Mesenchymal stem cell (in vitro differentiated cells and primary cell): ENCODE results near the gene CNDP2.

Experiments used
- DNase-seq: peaks from one replicate; pipeline ENCODE4 v3.0.0-alpha.2; 2013
- H2AFZ ChIP-seq: one replicate; pipeline ENCODE4 v1.6.1; 2013; ENCODE audit warnings: low read depth, mild to moderate bottlenecking, control low read depth, inconsistent platforms, low read length, moderate library complexity
- H2AK5ac ChIP-seq: 2 replicates; pipeline ENCODE4 v1.6.1; 2013; ENCODE audit warnings: low read length, moderate library complexity, mild to moderate bottlenecking, inconsistent platforms; ENCODE audit not compliant: severe bottlenecking
- H2BK120ac ChIP-seq: one replicate; pipeline ENCODE4 v1.6.1; 2013; ENCODE audit warnings: low read depth, mild to moderate bottlenecking, inconsistent platforms, low read length, moderate library complexity
- H2BK12ac ChIP-seq, 2 experiments: one replicate each; pipeline ENCODE4 v1.6.1; 2013; ENCODE audit warnings: inconsistent platforms in 2 of 2, low read length in 2 of 2, mild to moderate bottlenecking in 2 of 2, moderate library complexity in 2 of 2, control low read depth in 1 of 2
- H2BK15ac ChIP-seq: one replicate; pipeline ENCODE4 v1.6.1; 2013; ENCODE audit warnings: mild to moderate bottlenecking, low read depth, inconsistent platforms; ENCODE audit not compliant: poor library complexity, severe bottlenecking
- H2BK5ac ChIP-seq: 2 replicates; pipeline ENCODE4 v1.6.1; 2013; ENCODE audit warnings: low read depth, mild to moderate bottlenecking, low read length, control low read depth, inconsistent platforms; ENCODE audit not compliant: poor library complexity, severe bottlenecking
- H3K14ac ChIP-seq, 2 experiments: one replicate each; pipeline ENCODE4 v1.6.1; 2013; ENCODE audit warnings: inconsistent platforms in 2 of 2, low read length in 2 of 2, control low read depth in 1 of 2, mild to moderate bottlenecking in 1 of 2, moderate library complexity in 1 of 2
- H3K18ac ChIP-seq, 2 experiments: one replicate each; pipeline ENCODE4 v1.6.1; 2013; ENCODE audit warnings: inconsistent platforms in 2 of 2, low read length in 2 of 2, control low read depth in 1 of 2, low read depth in 1 of 2, mild to moderate bottlenecking in 1 of 2
- H3K23ac ChIP-seq, 2 experiments: one replicate each; pipeline ENCODE4 v1.6.1; 2013; ENCODE audit warnings: inconsistent platforms in 2 of 2, low read length in 2 of 2, mild to moderate bottlenecking in 2 of 2, moderate library complexity in 2 of 2, control low read depth in 1 of 2
- H3K27ac ChIP-seq: 2 replicates; pipeline ENCODE4 v1.5.1; 2013; ENCODE audit warnings: mild to moderate bottlenecking, moderate library complexity, low read length, control low read depth, inconsistent platforms; ENCODE audit not compliant: poor library complexity, severe bottlenecking
- H3K27me3 ChIP-seq, 2 experiments: 2 replicates each; pipeline versions ENCODE4 v1.6.1 to v1.7.0; 2013; ENCODE audit warnings: low read length in 2 of 2, mild to moderate bottlenecking in 2 of 2, moderate library complexity in 2 of 2, control low read depth in 1 of 2, inconsistent platforms in 1 of 2; ENCODE audit not compliant: control insufficient read depth in 1 of 2, insufficient read depth in 1 of 2
- H3K36me3 ChIP-seq, 2 experiments: 2 replicates each; pipeline versions ENCODE4 v1.6.1 to v1.7.0; 2013; ENCODE audit warnings: low read length in 2 of 2, control low read depth in 1 of 2, inconsistent platforms in 1 of 2, low read depth in 1 of 2, mild to moderate bottlenecking in 1 of 2; ENCODE audit not compliant: insufficient read depth in 2 of 2, control insufficient read depth in 1 of 2
- H3K4ac ChIP-seq, 2 experiments: one replicate each; pipeline ENCODE4 v1.6.1; 2013; ENCODE audit warnings: inconsistent platforms in 2 of 2, low read length in 2 of 2, mild to moderate bottlenecking in 2 of 2, moderate library complexity in 2 of 2, control low read depth in 1 of 2, low read depth in 1 of 2
- H3K4me1 ChIP-seq: 2 replicates; pipeline ENCODE4 v1.6.1; 2013; ENCODE audit warnings: low read depth, low read length, control low read depth; ENCODE audit not compliant: control insufficient read depth, insufficient read depth
- H3K4me2 ChIP-seq: 2 replicates; pipeline ENCODE4 v1.6.1; 2013; ENCODE audit warnings: low read length, mild to moderate bottlenecking, inconsistent platforms; ENCODE audit not compliant: poor library complexity, severe bottlenecking
- H3K4me3 ChIP-seq, 2 experiments: 2 replicates each; pipeline versions ENCODE4 v1.5.1 to v1.7.0; 2013; ENCODE audit warnings: low read length in 2 of 2, mild to moderate bottlenecking in 2 of 2, control low read depth in 1 of 2, low read depth in 1 of 2; ENCODE audit not compliant: insufficient read depth in 1 of 2
- H3K79me1 ChIP-seq: replicated peaks from 2 replicates; pipeline ENCODE4 v1.6.1; 2013; ENCODE audit warnings: mild to moderate bottlenecking, control low read depth, low read length, inconsistent platforms; ENCODE audit not compliant: poor library complexity, severe bottlenecking
- H3K9ac ChIP-seq: 2 replicates; pipeline ENCODE4 v1.7.0; 2013; ENCODE audit warnings: mild to moderate bottlenecking, low read length, moderate library complexity
- H3K9me3 ChIP-seq: 2 replicates; pipeline ENCODE4 v1.7.0; 2013; ENCODE audit warnings: mild to moderate bottlenecking, low read length; ENCODE audit not compliant: control insufficient read depth
- H4K8ac ChIP-seq: one replicate; pipeline ENCODE4 v1.6.1; 2013; ENCODE audit warnings: inconsistent platforms, mild to moderate bottlenecking, low read length, moderate library complexity
- H4K91ac ChIP-seq: one replicate; pipeline ENCODE4 v1.6.1; 2013; ENCODE audit warnings: mild to moderate bottlenecking, low read length, inconsistent platforms
- WGBS: methylation state at CpG from one replicate; pipeline ENCODE4 v1.1.7; 2013; ENCODE audit warnings: mixed read lengths; 5-methylcytosine and 5-hydroxymethylcytosine counted together

The CNDP2 gene

GRCh38 chr18:74478316-74478715 lies 17.8 kb upstream of the CNDP2 start:
- Histone ChIP-seq H2BK5ac (no peak overlapping the region), H2BK12ac (no peak overlapping the region), H3K4me3 (no peak overlapping the region), H3K4me1 (no peaks in the 10 kb centered on the region), H2AK5ac (no peak overlapping the region), H3K9ac (no peak overlapping the region), H2BK15ac (no peak overlapping the region), H3K23ac (no peak overlapping the region), H3K14ac (no peak overlapping the region), H3K27me3 (peaks cover 18 to 28% of the 10 kb centered on the region in 2 experiments), H3K4me2 (no peak overlapping the region), H3K27ac (no peak overlapping the region), H3K18ac (no peak overlapping the region), H3K79me1 (no peaks in the 10 kb centered on the region), H4K91ac (no peak overlapping the region), H4K8ac (no peak overlapping the region), H2BK120ac (no peak overlapping the region), H3K9me3 (no peaks in the 10 kb centered on the region), H3K4ac (no peak overlapping the region), H3K36me3 (no peaks in the 10 kb centered on the region), H2AFZ (no peak overlapping the region)
- DNase-seq, result no peak
- WGBS, result 90% methylated on average over 6 of the region's 7 CpGs

DNA sequence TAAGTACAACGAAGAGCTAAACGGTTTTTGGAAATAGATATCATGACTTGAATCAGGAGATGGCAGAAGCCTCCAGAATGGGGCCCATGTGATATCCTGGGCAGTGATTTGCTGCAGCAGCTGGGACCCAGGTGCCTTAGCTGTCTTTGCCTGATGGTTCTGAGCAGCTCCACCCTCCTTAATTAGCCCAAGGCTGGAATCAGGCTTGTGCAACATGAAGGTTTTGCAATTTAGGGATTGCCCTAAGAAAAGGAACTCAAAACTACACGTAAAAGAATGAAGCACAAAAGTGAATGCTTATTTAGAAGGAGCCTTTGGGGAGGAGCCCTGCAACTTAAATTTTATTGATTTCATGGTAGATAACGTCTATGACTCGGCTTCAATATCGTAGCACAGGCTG lies 17.3 kb upstream of the CNDP2 start:
- Histone ChIP-seq H4K91ac (no peak overlapping the region), H3K36me3 (no peaks in the 10 kb centered on the region), H3K27ac (no peak overlapping the region), H4K8ac (no peak overlapping the region), H3K4ac (no peak overlapping the region), H2BK15ac (no peak overlapping the region), H3K14ac (no peak overlapping the region), H3K4me1 (no peaks in the 10 kb centered on the region), H3K9ac (no peak overlapping the region), H2AFZ (no peak overlapping the region), H2BK5ac (no peak overlapping the region), H3K4me2 (no peak overlapping the region), H2BK12ac (no peak overlapping the region), H3K23ac (no peak overlapping the region), H2BK120ac (no peak overlapping the region), H3K27me3 (peaks cover 14 to 26% of the 10 kb centered on the region in 2 experiments), H3K4me3 (no peak overlapping the region), H2AK5ac (no peak overlapping the region), H3K79me1 (no peaks in the 10 kb centered on the region), H3K18ac (no peak overlapping the region), H3K9me3 (no peaks in the 10 kb centered on the region)
- no peak for DNase-seq
- 90% methylated on average over 6 of the region's 6 CpGs for WGBS

DNA sequence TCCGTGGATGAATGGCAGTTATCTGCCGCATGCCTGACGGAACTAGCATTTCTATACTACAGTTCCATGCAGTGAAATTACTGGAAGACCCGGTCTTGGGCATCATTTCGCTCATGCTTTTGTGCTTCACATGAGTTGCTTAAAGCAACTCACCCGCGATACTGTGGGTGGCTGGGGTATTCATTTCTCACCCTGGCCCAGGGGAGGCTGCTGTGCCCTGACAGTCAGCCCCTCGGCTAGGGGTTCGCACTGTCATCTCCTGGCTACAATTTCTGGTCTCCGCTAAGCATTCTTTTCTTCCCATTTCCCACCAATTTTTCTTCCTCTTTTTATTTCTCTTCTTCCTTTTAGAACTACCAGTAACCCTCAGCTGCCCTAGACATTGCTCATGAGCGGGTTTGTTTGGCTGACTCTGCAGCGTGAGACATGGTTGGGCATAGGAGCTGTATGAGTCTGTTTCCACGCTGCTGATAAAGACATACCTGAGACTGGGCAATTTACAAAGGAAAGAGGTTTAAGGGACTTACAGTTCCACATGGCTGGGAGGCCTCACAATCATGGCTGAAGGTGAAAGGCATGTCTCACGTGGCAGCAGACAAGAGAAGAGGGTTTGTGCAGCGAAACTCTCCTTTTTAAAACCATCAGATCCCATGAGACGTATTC lies 16.5 kb upstream of the CNDP2 start:
- Histone ChIP-seq H3K9me3 (no peaks in the 10 kb centered on the region), H2BK120ac (no peak overlapping the region), H3K4ac (no peak overlapping the region), H2BK5ac (no peak overlapping the region), H4K91ac (no peak overlapping the region), H3K36me3 (no peaks in the 10 kb centered on the region), H2BK12ac (no peak overlapping the region), H3K27me3 (peaks cover 7 to 21% of the 10 kb centered on the region in 2 experiments), H3K79me1 (no peaks in the 10 kb centered on the region), H3K18ac (no peak overlapping the region), H3K4me1 (no peaks in the 10 kb centered on the region), H3K4me3 (no peak overlapping the region), H3K4me2 (no peak overlapping the region), H3K27ac (no peak overlapping the region), H3K23ac (no peak overlapping the region), H2BK15ac (no peak overlapping the region), H3K9ac (no peak overlapping the region), H4K8ac (no peak overlapping the region), H2AFZ (no peak overlapping the region), H3K14ac (no peak overlapping the region), H2AK5ac (no peak overlapping the region)
- 94% methylated on average over 15 of the region's 16 CpGs for WGBS
- no peak for DNase-seq

GRCh38 chr18:74480149-74480651 lies 16.0 kb upstream of the CNDP2 start:
- peaks cover 4 to 16% of the 10 kb centered on the region in 2 experiments for H3K27me3 ChIP-seq

More at GRCh38 chr18:74480149-74480651, 16.0 kb upstream of the CNDP2 start:
- Histone ChIP-seq H3K4me2 (no peak overlapping the region), H3K27ac (no peak overlapping the region), H3K9ac (no peak overlapping the region), H2BK120ac (no peak overlapping the region), H3K14ac (no peak overlapping the region), H3K9me3 (no peaks in the 10 kb centered on the region), H4K8ac (no peak overlapping the region), H2AFZ (no peak overlapping the region), H3K4me1 (no peaks in the 10 kb centered on the region), H2BK15ac (no peak overlapping the region), H3K23ac (no peak overlapping the region), H3K18ac (no peak overlapping the region), H3K4ac (no peak overlapping the region), H2AK5ac (no peak overlapping the region), H3K79me1 (no peaks in the 10 kb centered on the region), H3K36me3 (no peaks in the 10 kb centered on the region), H2BK12ac (no peak overlapping the region), H3K4me3 (no peak overlapping the region), H2BK5ac (no peak overlapping the region), H4K91ac (no peak overlapping the region)
- no peak for DNase-seq
- WGBS, result 76% methylated on average over 7 of the region's 7 CpGs
